ENCODE data around the gene MTA1.

MTA1 gene

GRCh38 chr14:105425823-105426247 is 6.2 kb downstream of the MTA1 start:
- DNase-seq: no peak

- DNase-seq: no peak
Measured at GRCh38 chr14:105426416-105427130, 6.9 kb downstream of the MTA1 start.

GRCh38 chr14:105427412-105427811 is 7.8 kb downstream of the MTA1 start:
- DNase-seq: no peak

- no peak for DNase-seq
Measured at GRCh38 chr14:105427936-105428485, 8.4 kb downstream of the MTA1 start.

- no peak for DNase-seq
Measured at GRCh38 chr14:105430042-105430441, 10.4 kb downstream of the MTA1 start.

DNA sequence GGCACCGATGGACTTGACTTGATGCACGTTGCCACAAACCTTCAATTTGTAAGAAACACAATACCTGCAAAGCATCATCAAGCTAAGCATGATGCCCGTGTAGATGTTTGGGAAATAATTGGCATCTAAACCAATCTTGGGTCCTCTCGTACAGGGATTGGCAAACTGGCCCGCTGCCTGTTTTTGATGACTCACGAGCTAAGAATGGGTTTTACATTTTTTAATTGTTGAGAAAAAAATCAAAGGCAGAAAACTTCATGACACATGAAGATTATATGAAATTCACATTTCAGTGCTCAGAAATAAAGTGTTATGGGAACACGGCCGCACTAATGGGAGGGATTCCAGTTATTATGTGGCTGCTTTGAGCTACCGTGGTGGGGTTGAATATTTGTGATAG is 10.9 kb downstream of the MTA1 start:
- no peak for DNase-seq

GRCh38 chr14:105431256-105431655 is 11.6 kb downstream of the MTA1 start:
- no peak for DNase-seq

- no peak for DNase-seq
Measured at GRCh38 chr14:105432657-105433056, 13.0 kb downstream of the MTA1 start.

- no peak for DNase-seq
Measured at GRCh38 chr14:105433161-105433605, 13.6 kb downstream of the MTA1 start.

- DNase-seq: no peak
Measured at GRCh38 chr14:105436402-105436801, 16.8 kb downstream of the MTA1 start.

DNA sequence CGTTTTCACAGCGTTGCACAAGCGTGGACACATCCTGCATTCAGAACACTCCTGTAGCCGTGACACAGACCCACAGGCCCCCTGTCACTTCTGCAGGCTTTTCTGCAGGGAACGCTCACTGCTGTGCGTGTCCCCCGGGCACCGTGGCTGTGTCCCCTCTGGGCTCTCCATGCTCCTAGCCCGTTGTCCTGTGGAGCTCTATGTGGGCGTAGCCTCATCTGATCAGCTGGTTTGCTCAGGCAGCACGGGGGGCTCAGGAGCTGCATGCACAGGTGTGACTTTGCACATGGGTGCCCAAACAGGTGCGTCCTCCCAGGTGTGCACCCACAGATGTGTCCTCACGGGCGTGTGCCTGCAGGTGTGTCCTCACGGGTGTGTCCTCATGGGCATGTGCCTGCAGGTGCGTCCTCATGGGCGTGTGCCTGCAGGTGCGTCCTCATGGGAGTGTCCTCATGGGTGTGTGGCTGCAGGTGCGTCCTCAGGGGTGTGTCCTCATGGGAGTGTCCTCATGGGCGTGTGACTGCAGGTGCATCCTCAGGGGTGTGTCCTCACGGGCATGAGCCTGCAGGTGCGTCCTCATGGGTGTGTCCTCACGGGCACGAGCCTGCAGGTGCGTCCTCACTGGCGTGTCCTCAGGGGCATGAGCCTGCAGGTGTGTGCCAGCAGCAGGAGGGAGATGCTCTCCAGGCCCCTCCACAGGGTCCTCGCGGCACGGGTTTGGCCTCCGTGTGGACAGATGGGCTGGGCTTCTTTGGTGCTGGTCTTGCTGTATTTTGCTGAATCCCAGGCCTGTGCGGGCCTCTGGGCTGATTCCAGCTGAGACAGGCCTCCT is 17.5 kb downstream of the MTA1 start:
- DNase-seq: peak; percentile 11

GRCh38 chr14:105437723-105438500 is 18.3 kb downstream of the MTA1 start:
- no peak for DNase-seq

- no peak for DNase-seq
Measured at GRCh38 chr14:105439179-105439578, 19.6 kb downstream of the MTA1 start.

DNA sequence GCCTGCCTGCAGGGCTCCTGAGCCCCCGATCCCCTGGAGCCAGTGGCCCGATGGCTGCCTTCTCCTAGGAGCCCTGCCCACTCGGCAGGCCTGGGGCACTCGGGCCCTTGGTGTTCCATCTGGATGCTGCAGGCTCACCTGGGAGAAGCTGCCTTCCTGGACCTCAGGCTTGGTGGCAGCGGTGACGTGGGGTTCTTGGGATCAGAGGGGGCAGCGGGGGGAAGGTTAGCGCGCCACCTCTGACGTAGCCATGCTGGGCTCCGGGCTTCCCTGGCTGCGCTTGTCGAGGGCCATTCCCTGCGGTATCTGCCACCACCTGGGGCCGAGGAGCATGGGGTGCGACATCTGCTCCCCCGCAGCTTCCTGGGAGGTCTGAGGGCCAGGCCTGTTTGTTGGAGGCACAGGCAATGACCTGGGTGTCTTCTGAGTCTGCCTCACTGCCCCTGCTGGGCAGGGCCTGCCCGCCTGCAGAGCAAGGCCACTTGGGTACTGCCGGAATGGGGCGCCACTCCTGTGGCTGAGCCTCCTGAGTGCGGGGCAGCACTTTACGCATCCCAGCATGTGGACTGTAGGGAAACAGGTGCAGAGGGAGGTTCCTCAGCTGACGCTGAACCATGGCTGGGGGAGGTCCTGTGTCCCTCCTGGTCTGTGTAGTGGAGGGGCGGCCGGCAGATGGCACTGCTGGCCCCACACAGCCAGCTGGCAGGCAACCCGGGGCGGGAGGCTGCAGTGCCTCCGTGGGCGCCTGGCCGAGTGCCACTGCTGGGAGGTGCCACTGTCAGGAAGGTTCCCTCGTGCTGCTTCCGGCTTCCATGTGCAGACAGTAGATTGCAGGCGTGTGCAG is 20.3 kb downstream of the MTA1 start:
- no peak for DNase-seq

DNA sequence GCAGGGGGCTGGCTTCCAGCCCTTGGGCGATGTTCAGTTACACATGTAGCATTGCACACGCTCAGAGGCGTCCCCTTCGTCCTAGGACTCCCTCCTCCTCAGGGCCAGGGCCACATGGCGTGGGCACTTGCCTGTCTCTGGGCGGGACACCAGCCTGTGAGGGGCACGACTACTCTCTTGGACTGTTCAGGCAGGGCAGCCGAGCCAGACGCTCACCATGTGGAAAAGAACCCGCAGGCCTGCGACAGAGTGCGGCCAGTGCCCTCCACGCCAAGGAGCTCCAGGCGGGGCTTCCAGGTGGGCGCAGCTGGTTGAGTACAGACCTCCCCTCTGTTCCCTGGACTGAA is 20.9 kb downstream of the MTA1 start:
- no peak for DNase-seq

DNA sequence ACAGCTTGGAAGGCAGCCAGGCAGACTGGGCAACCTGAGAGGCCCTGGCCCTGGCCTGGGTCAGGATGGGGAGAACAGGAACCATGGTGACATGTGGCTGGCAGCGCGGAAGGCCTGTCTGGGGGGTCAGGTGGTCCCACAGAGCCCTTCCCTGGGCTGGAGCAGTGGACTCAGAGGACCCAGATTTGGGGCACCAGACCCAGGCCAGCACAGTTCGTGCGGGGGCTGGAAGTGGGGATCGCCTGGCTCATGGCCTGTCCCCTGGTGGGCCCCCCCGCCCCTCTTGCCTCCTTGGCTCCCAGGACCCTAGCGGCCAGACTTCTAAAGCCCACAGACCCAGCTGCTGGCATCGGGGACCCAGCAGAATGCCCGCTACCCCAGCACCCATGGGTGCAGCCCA is 21.4 kb downstream of the MTA1 start:
- DNase-seq: no peak

DNA sequence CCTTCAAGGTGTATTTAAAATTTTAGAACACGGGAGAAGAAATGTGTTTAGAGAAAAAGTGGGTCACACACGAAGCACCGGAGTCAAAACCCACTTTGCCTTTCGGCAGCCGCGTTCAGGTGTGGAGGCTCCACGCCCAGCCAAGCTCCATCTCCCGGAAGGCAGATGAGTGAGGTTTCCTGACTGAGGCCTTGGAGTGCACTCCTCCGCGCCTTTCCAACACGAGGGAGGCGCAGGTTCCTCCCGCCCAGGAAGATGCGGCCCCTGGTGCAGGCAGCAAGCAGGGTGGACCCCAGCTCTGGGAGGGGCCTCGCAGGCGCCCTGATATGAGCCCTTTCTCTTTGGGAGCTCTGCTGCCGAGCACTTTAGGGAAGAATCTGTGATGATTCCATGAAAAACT is 22.5 kb downstream of the MTA1 start:
- DNase-seq: no peak

DNA sequence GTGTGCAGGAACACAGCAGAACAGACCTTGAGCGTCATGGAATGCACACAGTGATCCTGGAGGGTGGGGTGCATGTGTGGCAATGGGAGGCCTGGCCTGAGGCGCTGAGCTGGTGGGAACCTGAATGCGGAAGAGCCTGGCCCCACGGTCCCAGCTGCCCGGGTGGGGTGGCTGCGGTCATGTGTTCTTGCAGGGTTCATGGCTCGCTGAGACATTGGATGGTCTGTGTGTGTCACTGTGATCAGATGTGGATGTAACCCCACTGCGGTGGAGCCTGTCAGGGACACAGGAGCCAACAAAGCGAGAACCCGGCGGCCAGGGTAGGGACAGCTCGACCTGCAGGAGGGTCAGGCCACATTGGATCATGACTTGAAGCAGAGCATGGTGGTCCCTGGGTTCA is 23.2 kb downstream of the MTA1 start:
- DNase-seq: no peak

DNA sequence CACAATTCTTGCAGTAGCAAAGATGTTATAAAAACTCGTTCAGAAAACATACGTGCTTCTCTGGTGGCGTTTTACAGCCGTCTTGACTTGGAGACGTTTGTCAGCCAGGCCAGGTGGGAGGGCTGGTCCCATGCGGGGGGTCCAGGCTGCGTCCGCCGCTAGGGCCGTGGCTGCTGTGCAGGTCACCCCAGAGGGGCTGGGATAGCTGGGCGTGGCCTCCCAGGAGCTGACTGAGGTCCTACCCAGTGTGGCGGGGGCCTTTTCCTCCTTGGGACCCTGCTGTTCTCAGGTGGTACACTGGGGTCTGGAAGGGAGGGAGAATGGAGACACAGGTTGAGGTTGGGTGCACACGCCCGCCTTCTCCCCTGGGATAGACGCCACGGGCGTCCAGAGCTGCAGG is 25.2 kb downstream of the MTA1 start:
- no peak for DNase-seq

GRCh38 chr14:105445290-105445689 is 25.7 kb downstream of the MTA1 start:
- DNase-seq: no peak

GRCh38 chr14:105445901-105446845 is 26.5 kb downstream of the MTA1 start:
- no peak for DNase-seq

Measured in RPMI8226 (cell line).